Fibroblast of lung (primary cell): ENCODE results near the gene ST3GAL4.

Source experiments
- EZH2 ChIP-seq: IDR thresholded peaks from 2 replicates; pipeline ENCODE4 v1.5.1; 2012; ENCODE audit warnings: low read length, control low read depth, mild to moderate bottlenecking; ENCODE audit errors: missing control alignments
- TF ChIP-seq, protein P1 (sequence below), 2 donors: IDR thresholded peaks in 1 of 2; conservative IDR thresholded peaks in 1 of 2; 1 replicate in 1 of 2; 2 replicates in 1 of 2; pipeline ENCODE4 v1.5.1; 2011 to 2012; ENCODE audit warnings: low read length in 2 of 2, control low read depth in 1 of 2, inconsistent platforms in 1 of 2, low read depth in 1 of 2, mild to moderate bottlenecking in 1 of 2

DNA sequence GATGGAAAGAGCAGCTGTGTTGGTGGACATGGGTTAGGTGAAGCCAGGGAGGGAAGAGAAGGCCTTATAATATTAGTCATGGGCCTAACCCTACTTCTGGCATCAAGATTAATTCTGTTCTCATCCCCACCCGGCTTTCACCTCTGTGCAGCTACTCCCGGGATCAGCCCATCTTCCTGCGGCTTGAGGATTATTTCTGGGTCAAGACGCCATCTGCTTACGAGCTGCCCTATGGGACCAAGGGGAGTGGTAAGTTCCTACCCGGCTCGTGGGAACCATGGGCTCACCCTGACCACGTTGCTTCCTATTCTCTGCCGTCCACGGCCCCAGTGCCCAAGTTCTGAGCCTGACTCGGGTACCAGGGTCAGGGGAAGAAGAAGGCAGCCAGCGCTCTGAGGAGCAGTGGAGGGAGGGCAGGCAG is 51.6 kb downstream of the ST3GAL4 start:
- TF ChIP-seq, protein P1, sequence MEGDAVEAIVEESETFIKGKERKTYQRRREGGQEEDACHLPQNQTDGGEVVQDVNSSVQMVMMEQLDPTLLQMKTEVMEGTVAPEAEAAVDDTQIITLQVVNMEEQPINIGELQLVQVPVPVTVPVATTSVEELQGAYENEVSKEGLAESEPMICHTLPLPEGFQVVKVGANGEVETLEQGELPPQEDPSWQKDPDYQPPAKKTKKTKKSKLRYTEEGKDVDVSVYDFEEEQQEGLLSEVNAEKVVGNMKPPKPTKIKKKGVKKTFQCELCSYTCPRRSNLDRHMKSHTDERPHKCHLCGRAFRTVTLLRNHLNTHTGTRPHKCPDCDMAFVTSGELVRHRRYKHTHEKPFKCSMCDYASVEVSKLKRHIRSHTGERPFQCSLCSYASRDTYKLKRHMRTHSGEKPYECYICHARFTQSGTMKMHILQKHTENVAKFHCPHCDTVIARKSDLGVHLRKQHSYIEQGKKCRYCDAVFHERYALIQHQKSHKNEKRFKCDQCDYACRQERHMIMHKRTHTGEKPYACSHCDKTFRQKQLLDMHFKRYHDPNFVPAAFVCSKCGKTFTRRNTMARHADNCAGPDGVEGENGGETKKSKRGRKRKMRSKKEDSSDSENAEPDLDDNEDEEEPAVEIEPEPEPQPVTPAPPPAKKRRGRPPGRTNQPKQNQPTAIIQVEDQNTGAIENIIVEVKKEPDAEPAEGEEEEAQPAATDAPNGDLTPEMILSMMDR (conservative IDR thresholded peaks at IDR 0.05 in 1 of 2, IDR thresholded peaks at IDR 0.05 in 1 of 2; ENCODE audit: low read depth in 1 of 2, low read length in 2 of 2) = no peak
- no peak for TF ChIP-seq EZH2
